ENCODE measurements around the gene UFD1. TPM values are rescaled to one million over a fixed set of nuclear protein-coding genes. Genes with fewer than 3 reads are reported as not detected.
A peak's percentile ranks its signal among the peaks of the same experiment; 100 is the strongest.
"Not testable (repeated sequence)": the region's sequence is repeated elsewhere in the genome, so short reads cannot be mapped to it uniquely, and the experiment has no call there.

UFD1 gene
- total and polyA plus RNA-seq, 4 experiments from 2014 or later: 42.0 to 126 (median 65.0) TPM

GRCh38 chr22:19440411-19441195 is 38.4 kb downstream of the UFD1 start:
- peaks cover 15% of the 10 kb centered on the region for H3K4me1 ChIP-seq (ENCODE audit: insufficient read depth, low read length)
- intact Hi-C loops (cut with micrococcal nuclease): no loop called here
- peaks cover 15 to 39% (median 25%) of the 10 kb centered on the region in 4 donors for H3K4me1 Mint-ChIP-seq
- peak overlapping the region in 4 of 7 donors; percentile 6 to 38 (median 24) for H3K27ac Mint-ChIP-seq
- no peak overlapping the region for H3K4me3 ChIP-seq (ENCODE audit: low read length in 2 of 2)
- H3K9me3 ChIP-seq (ENCODE audit: control insufficient read depth in 1 of 2, low read length in 2 of 2): no peaks in the 10 kb centered on the region
- CTCF ChIA-PET (ENCODE audit: partially characterized antibody): no interaction called here
- no peaks in the 10 kb centered on the region for H3K9me3 Mint-ChIP-seq
- peaks cover 15% of the 10 kb centered on the region for H3K36me3 ChIP-seq (ENCODE audit: insufficient read depth, low read length)
- POLR2A ChIA-PET (ENCODE audit: partially characterized antibody): interaction anchor here (0.8 kb wide), 1 partner anchor 9 kb away, joined by 3 read pairs; the partner anchor contains the start of gene HIRA
- no peak overlapping the region for H3K27ac ChIP-seq (ENCODE audit: low read depth, low read length)
- no peaks in the 10 kb centered on the region for H3K27me3 Mint-ChIP-seq
- peaks cover 17 to 49% of the 10 kb centered on the region in 2 donors for H3K36me3 Mint-ChIP-seq
- no peak for DNase-seq
- H3K4me3 Mint-ChIP-seq: no peak overlapping the region
- no peaks in the 10 kb centered on the region for H3K27me3 ChIP-seq (ENCODE audit: insufficient read depth, low read length)

- peaks cover 11 to 41% of the 10 kb centered on the region in 2 donors for H3K36me3 Mint-ChIP-seq
- intact Hi-C loops (cut with micrococcal nuclease): no loop called here
- H3K27me3 Mint-ChIP-seq: no peaks in the 10 kb centered on the region
- H3K9me3 Mint-ChIP-seq: no peaks in the 10 kb centered on the region
- no peak overlapping the region for H3K4me3 ChIP-seq (ENCODE audit: low read length in 2 of 2)
- peaks cover 6 to 24% (median 11%) of the 10 kb centered on the region in 4 donors for H3K4me1 Mint-ChIP-seq
- H3K27me3 ChIP-seq (ENCODE audit: insufficient read depth, low read length): no peaks in the 10 kb centered on the region
- H3K4me3 Mint-ChIP-seq: no peak overlapping the region
- no peak overlapping the region for H3K27ac ChIP-seq (ENCODE audit: low read depth, low read length)
- H3K27ac Mint-ChIP-seq: peak overlapping the region in 2 of 7 donors; percentile 8 to 31
- POLR2A ChIA-PET (ENCODE audit: partially characterized antibody): interaction anchor here (0.7 kb wide), 1 partner anchor 533 kb away, joined by 3 read pairs; no protein-coding TSS in a partner anchor
- DNase-seq: no peak
- CTCF ChIA-PET (ENCODE audit: partially characterized antibody): no interaction called here
- no peaks in the 10 kb centered on the region for H3K9me3 ChIP-seq (ENCODE audit: control insufficient read depth in 1 of 2, low read length in 2 of 2)
- peaks cover 4% of the 10 kb centered on the region for H3K4me1 ChIP-seq (ENCODE audit: insufficient read depth, low read length)
- H3K36me3 ChIP-seq (ENCODE audit: insufficient read depth, low read length): peaks cover 16% of the 10 kb centered on the region
Measured at GRCh38 chr22:19438298-19438697, 40.7 kb downstream of the UFD1 start.

- H3K27me3 Mint-ChIP-seq; intact Hi-C loops (cut with micrococcal nuclease); DNase-seq; H3K4me3 Mint-ChIP-seq; H3K27me3 ChIP-seq (ENCODE audit: insufficient read depth, low read length); H3K4me3 ChIP-seq (ENCODE audit: low read length in 2 of 2); H3K4me1 ChIP-seq (ENCODE audit: insufficient read depth, low read length); H3K27ac ChIP-seq (ENCODE audit: low read depth, low read length); H3K9me3 Mint-ChIP-seq; CTCF ChIA-PET (ENCODE audit: partially characterized antibody); H3K9me3 ChIP-seq (ENCODE audit: control insufficient read depth in 1 of 2, low read length in 2 of 2); POLR2A ChIA-PET (ENCODE audit: partially characterized antibody): not testable (repeated sequence)
- peaks cover 16% of the 10 kb centered on the region for H3K36me3 ChIP-seq (ENCODE audit: insufficient read depth, low read length)
- Mint-ChIP-seq H3K36me3 (peaks cover 7 to 38% of the 10 kb centered on the region in 2 donors), H3K4me1 (peaks cover 5 to 22% (median 10%) of the 10 kb centered on the region in 4 donors), H3K27ac (peak overlapping the region in 5 of 7 donors; percentile 7 to 85 (median 44))
Measured at GRCh38 chr22:19436444-19437161, 42.4 kb downstream of the UFD1 start.

GRCh38 chr22:19434829-19435580 is 44.0 kb downstream of the UFD1 start:
- Mint-ChIP-seq H3K4me3 (peak overlapping the region in 1 of 8 donors; percentile 96), H3K27ac (peak overlapping the region in 5 of 7 donors; percentile 61 to 91 (median 70)), H3K4me1 (peaks cover 11 to 31% (median 17%) of the 10 kb centered on the region in 4 donors), H3K9me3 (no peaks in the 10 kb centered on the region), H3K27me3 (no peaks in the 10 kb centered on the region), H3K36me3 (peaks cover 4 to 39% of the 10 kb centered on the region in 2 donors)
- Histone ChIP-seq H3K36me3 (ENCODE audit: insufficient read depth, low read length) (peaks cover 16% of the 10 kb centered on the region), H3K4me1 (ENCODE audit: insufficient read depth, low read length) (peaks cover 18% of the 10 kb centered on the region), H3K27me3 (ENCODE audit: insufficient read depth, low read length) (no peaks in the 10 kb centered on the region), H3K9me3 (ENCODE audit: control insufficient read depth in 1 of 2, low read length in 2 of 2) (no peaks in the 10 kb centered on the region), H3K27ac (ENCODE audit: low read depth, low read length) (no peak overlapping the region), H3K4me3 (ENCODE audit: low read length in 2 of 2) (no peak overlapping the region)
- intact Hi-C loops (cut with micrococcal nuclease): loop anchor here (5.0 kb wide), 1 partner anchor 697 kb away; the partner anchor contains the start of gene ZDHHC8
- CTCF ChIA-PET (ENCODE audit: partially characterized antibody): interaction anchor here (1.2 to 1.9 kb wide), 2 partner anchors 10 to 195 kb away, joined by 3 to 7 read pairs; no protein-coding TSS in a partner anchor
- POLR2A ChIA-PET (ENCODE audit: partially characterized antibody): interaction anchor here (1.0 to 6.0 kb wide), 3 partner anchors 11 to 457 kb away, joined by 3 to 112 read pairs (median 5); partner anchors contain the start of gene C22orf39
- no peak for DNase-seq

- ChIA-PET POLR2A (ENCODE audit: partially characterized antibody) (interaction anchor here (0.9 to 6.0 kb wide), 3 partner anchors 12 to 457 kb away, joined by 3 to 112 read pairs (median 5); partner anchors contain the start of gene C22orf39), CTCF (ENCODE audit: partially characterized antibody) (interaction anchor here (1.2 to 1.9 kb wide), 2 partner anchors 11 to 196 kb away, joined by 3 to 7 read pairs; no protein-coding TSS in a partner anchor)
- Mint-ChIP-seq H3K4me1 (peaks cover 17 to 37% (median 23%) of the 10 kb centered on the region in 4 donors), H3K4me3 (peak overlapping the region in 4 of 8 donors; percentile 38 to 96 (median 54)), H3K27ac (peak overlapping the region in 3 of 7 donors; percentile 12 to 91 (median 88)), H3K27me3 (no peaks in the 10 kb centered on the region), H3K36me3 (peaks cover 4 to 42% of the 10 kb centered on the region in 2 donors), H3K9me3 (no peaks in the 10 kb centered on the region)
- peaks cover 16% of the 10 kb centered on the region for H3K36me3 ChIP-seq (ENCODE audit: insufficient read depth, low read length)
- no peaks in the 10 kb centered on the region for H3K27me3 ChIP-seq (ENCODE audit: insufficient read depth, low read length)
- DNase-seq: no peak
- intact Hi-C loops (cut with micrococcal nuclease): loop anchor here (5.0 kb wide), 1 partner anchor 698 kb away; the partner anchor contains the start of gene ZDHHC8
- H3K9me3 ChIP-seq (ENCODE audit: control insufficient read depth in 1 of 2, low read length in 2 of 2): no peaks in the 10 kb centered on the region
- H3K4me1 ChIP-seq (ENCODE audit: insufficient read depth, low read length): peaks cover 24% of the 10 kb centered on the region
- H3K27ac ChIP-seq (ENCODE audit: low read depth, low read length): no peak overlapping the region
- no peak overlapping the region for H3K4me3 ChIP-seq (ENCODE audit: low read length in 2 of 2)
Measured at GRCh38 chr22:19434401-19434800, 44.6 kb downstream of the UFD1 start.

- peaks cover 43% of the 10 kb centered on the region for H3K4me1 ChIP-seq (ENCODE audit: insufficient read depth, low read length)
- no peaks in the 10 kb centered on the region for H3K27me3 ChIP-seq (ENCODE audit: insufficient read depth, low read length)
- peak within 1 kb of the TSS; percentile 81 for H3K27ac ChIP-seq (ENCODE audit: low read depth, low read length)
- H3K4me1 Mint-ChIP-seq: peaks cover 23 to 48% (median 34%) of the 10 kb centered on the region in 4 donors
- H3K4me3 Mint-ChIP-seq: peak within 1 kb of the TSS; percentile 87 to 97 (median 90)
- no peaks in the 10 kb centered on the region for H3K9me3 ChIP-seq (ENCODE audit: control insufficient read depth in 1 of 2, low read length in 2 of 2)
- H3K27ac Mint-ChIP-seq: peak within 1 kb of the TSS; percentile 90 to 96 (median 92)
- intact Hi-C loops (cut with micrococcal nuclease): loop anchor here (1.0 to 5.0 kb wide), 4 partner anchors 15 to 700 kb away; partner anchors contain the start of genes C22orf39, CDC45, UFD1 and ZDHHC8
- CTCF ChIA-PET (ENCODE audit: partially characterized antibody): interaction anchor here (0.9 kb wide), 1 partner anchor 46 kb away, joined by 3 read pairs; no protein-coding TSS in a partner anchor
- H3K9me3 Mint-ChIP-seq: no peaks in the 10 kb centered on the region
- peak within 1 kb of the TSS; percentile 88 to 97 for H3K4me3 ChIP-seq (ENCODE audit: low read length in 2 of 2)
- POLR2A ChIA-PET (ENCODE audit: partially characterized antibody): interaction anchor here (0.9 to 6.0 kb wide), 14 partner anchors 8 to 1031 kb away, joined by 3 to 112 read pairs (median 6); partner anchors contain the start of genes C22orf39, CDC45, CLTCL1 and DGCR2
- H3K36me3 ChIP-seq (ENCODE audit: insufficient read depth, low read length): peaks cover 16% of the 10 kb centered on the region
- DNase-seq: peak; percentile 80 to 88 (median 82)
- no peaks in the 10 kb centered on the region for H3K27me3 Mint-ChIP-seq
- H3K36me3 Mint-ChIP-seq: peaks cover 0 to 44% of the 10 kb centered on the region in 2 donors
Measured at GRCh38 chr22:19432133-19432851, 46.7 kb downstream of the UFD1 start, which contains the start of gene MRPL40. Gene MRPL40, plus strand, starts transcription at chr22:19432545. Its CDS starts 10 bp downstream, at chr22:19432555.

Data from CD4-positive, alpha-beta memory T cell (primary cell).